Thyroid gland (tissue), 4 donors: ENCODE results near the gene ARL14EP. TPM values are rescaled to one million over a fixed set of nuclear protein-coding genes. Genes with fewer than 3 reads are reported as not detected.
A peak's percentile ranks its signal among the peaks of the same experiment; 100 is the strongest.

Experiments used
- DNase-seq, 2 donors: peaks; one replicate each; pipeline ENCODE4 v3.0.0-alpha.2; 2019
- H3K27ac ChIP-seq, 3 donors: fragments of 200-600 bp; sonication (generic); 1 replicate in 2 of 3; 2 replicates in 1 of 3; pipeline ENCODE4 v1.5.1; 2016 to 2019; ENCODE audit warnings: mild to moderate bottlenecking in 1 of 3, moderate library complexity in 1 of 3
- H3K27me3 ChIP-seq: fragments of 200-600 bp; sonication (generic); one replicate; pipeline ENCODE4 v1.5.1; 2019
- H3K36me3 ChIP-seq, 2 donors: fragments of 200-600 bp; sonication (generic); one replicate each; pipeline ENCODE4 v1.5.1; 2016 to 2019
- H3K4me1 ChIP-seq, 2 donors: fragments of 200-600 bp; sonication (generic); one replicate each; pipeline ENCODE4 v1.5.1; 2017 to 2019
- H3K4me3 ChIP-seq, 3 donors: fragments of 200-600 bp; sonication (generic); replicated peaks in 1 of 3; 1 replicate in 2 of 3; 2 replicates in 1 of 3; pipeline ENCODE4 v1.5.1; 2016; ENCODE audit warnings: mild to moderate bottlenecking in 1 of 3
- H3K9me3 ChIP-seq: fragments of 200-600 bp; sonication (generic); one replicate; pipeline ENCODE4 v1.5.1; 2017
- CTCF ChIP-seq, 6 experiments: fragments of 200-600 bp in 3 of 6; fragments of 450-650 bp in 3 of 6; sonication (generic) in 3 of 6; IDR thresholded peaks; one replicate each; pipeline ENCODE4 v1.5.1; 2016 to 2019; ENCODE audit warnings: antibody characterized with exemption in 6 of 6, mild to moderate bottlenecking in 2 of 6, inconsistent platforms in 1 of 6, moderate library complexity in 1 of 6
- POLR2A ChIP-seq, 2 donors: fragments of 450-650 bp; IDR thresholded peaks; one replicate each; pipeline ENCODE4 v1.6.1; 2017; ENCODE audit warnings: antibody characterized with exemption in 2 of 2, mild to moderate bottlenecking in 2 of 2, moderate library complexity in 1 of 2
- WGBS, 2 donors: methylation state at CpG; one replicate each; pipeline ENCODE4 v1.1.5; 2017; 5-methylcytosine and 5-hydroxymethylcytosine counted together
- intact Hi-C: fragments of 100-400 bp; cut with DNase I; formaldehyde crosslinking; loops from one replicate; pipeline ENCODE4 v1.15.1; 2023
- total RNA-seq, 4 donors: library from RNA; depleted of rRNA; stranded (reverse); fragments of >200 nt; gene quantifications; one replicate each; pipeline ENCODE4 v1.2.3, GENCODE V29; 2016

The ARL14EP gene
- total RNA-seq, 4 donors from 2014 or later = 28.2 to 60.5 (median 45.1) TPM

GRCh38 chr11:30313580-30313979 is 9.3 kb upstream of the ARL14EP start:
- whole genome bisulfite sequencing, 2 donors = 83 to 97% methylated on average over 2 of the region's 2 CpGs
- DNase-seq = no peak
- H3K4me3 ChIP-seq = no peak overlapping the region
- H3K36me3 ChIP-seq = no peaks in the 10 kb centered on the region
- no peaks in the 10 kb centered on the region for H3K27me3 ChIP-seq
- H3K9me3 ChIP-seq = no peaks in the 10 kb centered on the region
- no peaks in the 10 kb centered on the region for H3K4me1 ChIP-seq
- H3K27ac ChIP-seq = no peak overlapping the region
- no peak for TF ChIP-seq POLR2A (IDR thresholded peaks at IDR 0.05)
- no peak for TF ChIP-seq CTCF (IDR thresholded peaks at IDR 0.05)
- intact Hi-C loops = no loop called here

GRCh38 chr11:30314625-30315024 is 8.3 kb upstream of the ARL14EP start:
- H3K36me3 ChIP-seq = no peaks in the 10 kb centered on the region
- DNase-seq = no peak
- H3K4me3 ChIP-seq = no peak overlapping the region
- no peaks in the 10 kb centered on the region for H3K4me1 ChIP-seq
- H3K27ac ChIP-seq = no peak overlapping the region
- no peaks in the 10 kb centered on the region for H3K27me3 ChIP-seq
- intact Hi-C loops = no loop called here
- no peaks in the 10 kb centered on the region for H3K9me3 ChIP-seq
- TF ChIP-seq CTCF (IDR thresholded peaks at IDR 0.05) (peak in 2 of 6 experiments; percentile 9 to 32), POLR2A (IDR thresholded peaks at IDR 0.05) (no peak)

- H3K36me3 ChIP-seq = no peaks in the 10 kb centered on the region
- no peak overlapping the region for H3K4me3 ChIP-seq
- no peak overlapping the region for H3K27ac ChIP-seq
- H3K9me3 ChIP-seq = no peaks in the 10 kb centered on the region
- intact Hi-C loops = no loop called here
- no peaks in the 10 kb centered on the region for H3K27me3 ChIP-seq
- no peaks in the 10 kb centered on the region for H3K4me1 ChIP-seq
- 74% methylated on average over 1 of the region's 1 CpG for WGBS, 2 donors
- no peak for DNase-seq
- TF ChIP-seq POLR2A (IDR thresholded peaks at IDR 0.05) (no peak), CTCF (IDR thresholded peaks at IDR 0.05) (no peak)
These were observed 6.7 kb upstream of the ARL14EP start for GRCh38 chr11:30316237-30316636.

GRCh38 chr11:30317030-30317429 is 5.9 kb upstream of the ARL14EP start:
- no peaks in the 10 kb centered on the region for H3K9me3 ChIP-seq
- TF ChIP-seq CTCF (IDR thresholded peaks at IDR 0.05) (no peak), POLR2A (IDR thresholded peaks at IDR 0.05) (no peak)
- H3K4me1 ChIP-seq = no peaks in the 10 kb centered on the region
- no peaks in the 10 kb centered on the region for H3K27me3 ChIP-seq
- no peak for DNase-seq
- WGBS, 2 donors = 49 to 50% methylated on average over 2 of the region's 2 CpGs
- no peaks in the 10 kb centered on the region for H3K36me3 ChIP-seq
- H3K27ac ChIP-seq = no peak overlapping the region
- H3K4me3 ChIP-seq = no peak overlapping the region
- intact Hi-C loops = no loop called here

DNA sequence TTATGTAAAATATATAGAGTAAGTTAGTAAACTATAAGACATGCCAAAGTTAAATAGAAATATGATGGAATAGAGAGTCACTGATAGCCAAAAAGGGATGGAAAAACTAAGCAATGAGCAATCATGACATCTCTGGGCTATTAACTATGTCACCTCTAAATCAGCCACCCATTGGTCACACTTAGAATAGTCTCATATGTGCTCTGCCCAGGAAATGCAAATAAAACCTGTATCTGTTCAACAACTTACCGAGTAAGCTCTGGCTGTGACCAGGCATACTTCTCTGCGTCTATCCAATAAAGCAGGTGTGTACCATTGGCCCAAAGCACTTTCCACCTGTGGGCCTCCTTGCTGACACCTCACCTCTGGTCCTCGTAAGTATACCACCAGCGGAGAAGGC is 1.6 kb upstream of the ARL14EP start:
- Histone ChIP-seq H3K27me3 (no peaks in the 10 kb centered on the region), H3K27ac (no peak overlapping the region), H3K4me1 (peaks cover 14% of the 10 kb centered on the region in 2 donors), H3K4me3 (no peak overlapping the region), H3K36me3 (no peaks in the 10 kb centered on the region), H3K9me3 (no peaks in the 10 kb centered on the region)
- 93 to 98% methylated on average over 4 of the region's 4 CpGs for WGBS, 2 donors
- no peak for DNase-seq
- intact Hi-C loops = no loop called here
- TF ChIP-seq CTCF (IDR thresholded peaks at IDR 0.05) (no peak), POLR2A (IDR thresholded peaks at IDR 0.05) (no peak)
